Endothelial cell of umbilical vein (primary cell): Measurements from ENCODE around the gene CCDC34. TPM values are rescaled to one million over a fixed set of nuclear protein-coding genes. Genes with fewer than 3 reads are reported as not detected.

Experiments
- BruUV-seq: library from RNA; stranded (reverse); fragments of 400-500 nt; replicated peaks from 2 replicates; lab custom pipeline; 2021; lab: Mats Ljungman, UMichigan
- CTCF ChIA-PET: fragments of 300-600, 350-600 bp; sonication (Branson Sonifier 250); formaldehyde crosslinking; loops from one replicate; lab custom pipeline; 2021; ENCODE audit warnings: antibody characterized with exemption, inconsistent platforms; lab: Charles Lee
- POLR2A ChIA-PET: fragments of 300-600, 350-600 bp; sonication (Branson Sonifier 250); formaldehyde crosslinking; loops from one replicate; lab custom pipeline; 2021; ENCODE audit warnings: antibody characterized with exemption, inconsistent platforms; lab: Charles Lee
- DNase-seq: peaks from one replicate; pipeline ENCODE4 v3.0.0-alpha.2; 2011; ENCODE audit warnings: low read depth, low spot score
- FAIRE-seq: peaks from 2 replicates; lab custom pipeline; 2011; peaks lifted over from hg19 to GRCh38; lab: Jason Lieb, UNC
- H2AFZ ChIP-seq: 2 replicates; pipeline ENCODE4 v1.6.0; 2012; ENCODE audit warnings: low read depth, low read length, control low read depth, inconsistent platforms
- H3K27ac ChIP-seq: 2 replicates; pipeline ENCODE4 v1.5.1; 2011; ENCODE audit warnings: low read depth, mild to moderate bottlenecking, control low read depth, low read length, moderate library complexity; ENCODE audit not compliant: insufficient read depth
- H3K27me3 ChIP-seq, 2 experiments: 2 replicates each; pipeline versions ENCODE4 v1.6.0 to v1.6.1; 2011; ENCODE audit warnings: low read length in 2 of 2, mixed read lengths in 1 of 2; ENCODE audit not compliant: control insufficient read depth in 2 of 2, insufficient read depth in 2 of 2
- H3K36me3 ChIP-seq, 2 experiments: 2 replicates in 1 of 2; 3 replicates in 1 of 2; pipeline ENCODE4 v1.5.1; 2011; ENCODE audit warnings: low read length in 2 of 2, mild to moderate bottlenecking in 1 of 2, moderate library complexity in 1 of 2; ENCODE audit not compliant: control insufficient read depth in 2 of 2, insufficient read depth in 2 of 2; ENCODE audit errors: extremely low read depth in 1 of 2
- H3K4me1 ChIP-seq: 3 replicates; pipeline ENCODE4 v1.5.1; 2011; ENCODE audit warnings: mild to moderate bottlenecking, low read length; ENCODE audit not compliant: control insufficient read depth, insufficient read depth; ENCODE audit errors: extremely low read depth
- H3K4me2 ChIP-seq: 2 replicates; pipeline ENCODE4 v1.6.1; 2011; ENCODE audit warnings: low read length, control low read depth, mixed read lengths; ENCODE audit not compliant: insufficient read depth
- H3K4me3 ChIP-seq, 3 experiments: fragments of 200-600 bp in 1 of 3; sonication (generic), shearing (Covaris generic) in 1 of 3; replicated peaks in 1 of 3; 2 replicates each; pipeline ENCODE4 v1.5.1; 2011 to 2016; ENCODE audit warnings: control low read depth in 3 of 3, low read length in 3 of 3, mild to moderate bottlenecking in 2 of 3, inconsistent platforms in 1 of 3, low read depth in 1 of 3, moderate library complexity in 1 of 3; ENCODE audit not compliant: insufficient read depth in 1 of 3
- H3K79me2 ChIP-seq: 2 replicates; pipeline ENCODE4 v1.6.0; 2012; ENCODE audit warnings: low read length, inconsistent platforms; ENCODE audit not compliant: control insufficient read depth, insufficient read depth
- H3K9ac ChIP-seq: replicated peaks from 2 replicates; pipeline ENCODE3; 2011; ENCODE audit warnings: low read length, control low read depth; ENCODE audit not compliant: insufficient read depth; ENCODE audit errors: extremely low read depth
- H3K9me1 ChIP-seq: replicated peaks from 3 replicates; pipeline ENCODE4 v1.6.0; 2011; ENCODE audit warnings: mild to moderate bottlenecking, low read length; ENCODE audit not compliant: control insufficient read depth, insufficient read depth; ENCODE audit errors: extremely low read depth
- H3K9me3 ChIP-seq: replicated peaks from 2 replicates; pipeline ENCODE4 v1.5.1; 2012; ENCODE audit warnings: low read length, inconsistent platforms; ENCODE audit not compliant: control insufficient read depth, insufficient read depth
- H4K20me1 ChIP-seq: replicated peaks from 2 replicates; pipeline ENCODE3; 2011; ENCODE audit warnings: mild to moderate bottlenecking, low read length; ENCODE audit not compliant: control insufficient read depth, insufficient read depth; ENCODE audit errors: extremely low read depth
- CTCF ChIP-seq, 2 donors: IDR thresholded peaks; 1 replicate in 1 of 2; 2 replicates in 1 of 2; pipeline ENCODE4 v1.5.1; 2011; ENCODE audit warnings: low read length in 2 of 2, mild to moderate bottlenecking in 2 of 2, moderate library complexity in 2 of 2, control low read depth in 1 of 2, inconsistent platforms in 1 of 2, low read depth in 1 of 2; ENCODE audit not compliant: insufficient read depth in 1 of 2; ENCODE audit errors: extremely low read depth in 1 of 2
- EZH2 ChIP-seq: IDR thresholded peaks from 2 replicates; pipeline ENCODE4 v1.6.1; 2012; ENCODE audit warnings: borderline replicate concordance, low read depth, mild to moderate bottlenecking, moderate library complexity, low read length, inconsistent platforms; ENCODE audit not compliant: severe bottlenecking
- FOS ChIP-seq: IDR thresholded peaks from 2 replicates; pipeline ENCODE4 v1.6.1; 2011; ENCODE audit warnings: mild to moderate bottlenecking, low read length, moderate library complexity, borderline replicate concordance; ENCODE audit not compliant: insufficient read depth
- GATA2 ChIP-seq: IDR thresholded peaks from 2 replicates; pipeline ENCODE4 v1.7.0; 2011; ENCODE audit warnings: low read depth, mild to moderate bottlenecking, moderate library complexity, mixed read lengths, low read length; ENCODE audit not compliant: insufficient read length, insufficient read depth
- JUN ChIP-seq: IDR thresholded peaks from 2 replicates; pipeline ENCODE4 v1.6.1; 2011; ENCODE audit warnings: borderline replicate concordance, low read depth; ENCODE audit not compliant: insufficient read length, insufficient read depth
- MAX ChIP-seq: IDR thresholded peaks from 2 replicates; pipeline ENCODE4 v1.6.1; 2011; ENCODE audit not compliant: insufficient read depth, insufficient read length
- MYC ChIP-seq: IDR thresholded peaks from one replicate; pipeline ENCODE4 v1.6.1; 2011; ENCODE audit warnings: mild to moderate bottlenecking, low read depth, low read length
- POLR2A ChIP-seq: IDR thresholded peaks from 2 replicates; pipeline ENCODE4 v1.6.1; 2012; ENCODE audit warnings: low read depth, mild to moderate bottlenecking, control low read depth, low read length
- POLR2AphosphoS5 ChIP-seq: IDR thresholded peaks from 2 replicates; pipeline ENCODE4 v1.6.1; 2012; ENCODE audit warnings: low read depth, mild to moderate bottlenecking, control low read depth, low read length, moderate library complexity; ENCODE audit not compliant: insufficient read depth
- dilution Hi-C: fragments of 300-500 bp; cut with MboI; formaldehyde crosslinking; loops from one replicate; pipeline ENCODE4 v1.15.0; 2019; ENCODE audit warnings: low sequenced_read_pairs; ENCODE audit not compliant: extremely low pct_ligation_motif_present
- intact Hi-C: fragments of 100-400 bp; cut with micrococcal nuclease; formaldehyde crosslinking; loops from one replicate; pipeline ENCODE4 v1.10.0; 2022
- polyA plus RNA-seq, 4 experiments: library from polyadenylated mRNA; depleted of rRNA in 3 of 4; stranded (reverse) in 3 of 4; unstranded in 1 of 4; fragments of >200 nt; gene quantifications; 2 replicates each; pipeline versions ENCODE4 v1.2.1 to v1.2.3, GENCODE V29; 2011 to 2012; ENCODE audit warnings: missing spikeins in 1 of 4
- total RNA-seq: library from RNA; stranded (reverse); gene quantifications from 2 replicates; pipeline ENCODE4 v1.2.3, GENCODE V29; 2021

CCDC34 gene
- total and polyA plus RNA-seq, 2 donors (not counting 3 experiments of a cell fraction or from before 2014, with no cell fraction given) = 2.3 to 11.4 TPM

- H3K27ac ChIP-seq = no peak overlapping the region
- no peak overlapping the region for H3K4me3 ChIP-seq
- peaks cover 0 to 3% of the 10 kb centered on the region in 2 experiments for H3K27me3 ChIP-seq
- no peaks in the 10 kb centered on the region for H3K79me2 ChIP-seq
- dilution Hi-C loops (no loop called here), intact Hi-C loops (no loop called here)
- ChIA-PET POLR2A (no interaction called here), CTCF (interaction anchor here (0.8 kb wide), 1 partner anchor 16 kb away, joined by 3 read pairs; no protein-coding TSS in a partner anchor)
- no peak overlapping the region for H2AFZ ChIP-seq
- H3K4me2 ChIP-seq = no peak overlapping the region
- no peak for DNase-seq
- H3K9me3 ChIP-seq = no peaks in the 10 kb centered on the region
- FAIRE-seq = no peak
- no TSS peak for BruUV-seq
- H3K4me1 ChIP-seq = no peaks in the 10 kb centered on the region
- no peak overlapping the region for H3K9ac ChIP-seq
- no peaks in the 10 kb centered on the region for H3K9me1 ChIP-seq
- H3K36me3 ChIP-seq = no peaks in the 10 kb centered on the region
- TF ChIP-seq JUN (no peak), FOS (no peak), POLR2AphosphoS5 (no peak), POLR2A (no peak), EZH2 (no peak), MYC (no peak), GATA2 (no peak), MAX (no peak), CTCF (IDR thresholded peaks at IDR 0.05; ENCODE audit: extremely low read depth in 1 of 2, insufficient read depth in 1 of 2, low read depth in 1 of 2, low read length in 2 of 2) (no peak)
- H4K20me1 ChIP-seq = no peaks in the 10 kb centered on the region
These were observed 47.3 kb upstream of the CCDC34 start for GRCh38 chr11:27410272-27410671.
